HepG2 (cell line): ENCODE results near the gene WWTR1. TPM values are rescaled to one million over a fixed set of nuclear protein-coding genes. Genes with fewer than 3 reads are reported as not detected.

Experiments
- ATF6 ChIP-seq: sonication (generic); formaldehyde crosslinking; conservative IDR thresholded peaks from 2 replicates; pipeline ENCODE4 v1.4.0; 2020; ENCODE audit warnings: missing genetic modification reagents
- GATAD1 ChIP-seq: IDR thresholded peaks from 2 replicates; pipeline ENCODE4 v1.6.1; 2016; ENCODE audit warnings: missing genetic modification reagents, missing compliant biosample characterization
- MAF1 ChIP-seq: sonication (generic); formaldehyde crosslinking; IDR thresholded peaks from 2 replicates; pipeline ENCODE4 v1.5.0; 2020; ENCODE audit warnings: missing genetic modification reagents, borderline replicate concordance
- MBD4 ChIP-seq: IDR thresholded peaks from 2 replicates; pipeline ENCODE4 v1.6.1; 2012; ENCODE audit warnings: low read length, inconsistent platforms, borderline replicate concordance
- NCOA2 ChIP-seq: sonication (generic); formaldehyde crosslinking; IDR thresholded peaks from 2 replicates; pipeline ENCODE4 v1.8.0; 2022; ENCODE audit warnings: inconsistent platforms
- PHF5A ChIP-seq: IDR thresholded peaks from one replicate; pipeline ENCODE4 v1.6.1; 2018; ENCODE audit warnings: low read depth, missing genetic modification reagents; ENCODE audit not compliant: unreplicated experiment
- RFX1 ChIP-seq: fragments of 450-650 bp; IDR thresholded peaks from 2 replicates; pipeline ENCODE4 v1.6.1; 2017
- RFXAP ChIP-seq: sonication (generic); formaldehyde crosslinking; IDR thresholded peaks from 2 replicates; pipeline ENCODE4 v1.4.0; 2020; ENCODE audit warnings: missing genetic modification reagents, borderline replicate concordance
- SAP130 ChIP-seq: IDR thresholded peaks from 2 replicates; pipeline ENCODE4 v1.6.1; 2016; ENCODE audit warnings: low read depth
- SKI ChIP-seq: fragments of 450-650 bp; IDR thresholded peaks from one replicate; pipeline ENCODE4 v1.6.1; 2018; ENCODE audit warnings: mild to moderate bottlenecking; ENCODE audit not compliant: partially characterized antibody
- SMAD3 ChIP-seq: sonication (generic); formaldehyde crosslinking; IDR thresholded peaks from 2 replicates; pipeline ENCODE4 v1.4.0; 2020; ENCODE audit warnings: missing genetic modification reagents
- SNAPC2 ChIP-seq: sonication (generic); formaldehyde crosslinking; IDR thresholded peaks from 2 replicates; pipeline ENCODE4 v1.8.1; 2022; ENCODE audit warnings: mild to moderate bottlenecking, missing genetic modification reagents
- SNRNP70 ChIP-seq: fragments of 200-400 bp; formaldehyde crosslinking; IDR thresholded peaks from 2 replicates; pipeline ENCODE4 v1.6.1; 2017; ENCODE audit warnings: mild to moderate bottlenecking, low read depth, low read length, moderate library complexity
- TGIF2 ChIP-seq: IDR thresholded peaks from 2 replicates; pipeline ENCODE4 v1.6.1; 2016; ENCODE audit warnings: control low read depth, missing compliant biosample characterization
- TSC22D2 ChIP-seq: sonication (generic); formaldehyde crosslinking; IDR thresholded peaks from 2 replicates; pipeline ENCODE4 v1.5.1; 2020; ENCODE audit warnings: missing genetic modification reagents, mild to moderate bottlenecking, borderline replicate concordance
- ZNF10 ChIP-seq: sonication (generic); formaldehyde crosslinking; IDR thresholded peaks from 2 replicates; pipeline ENCODE4 v1.4.0; 2020; ENCODE audit warnings: mild to moderate bottlenecking, low read depth, missing genetic modification reagents, borderline replicate concordance
- ZNF230 ChIP-seq: sonication (generic); formaldehyde crosslinking; IDR thresholded peaks from 2 replicates; pipeline ENCODE4 v1.4.0; 2020; ENCODE audit warnings: mild to moderate bottlenecking, missing genetic modification reagents
- ZNF234 ChIP-seq: sonication (generic); formaldehyde crosslinking; conservative IDR thresholded peaks from 2 replicates; pipeline ENCODE4 v1.5.1; 2020; ENCODE audit warnings: mild to moderate bottlenecking, missing genetic modification reagents
- ZNF570 ChIP-seq: sonication (generic); formaldehyde crosslinking; IDR thresholded peaks from 2 replicates; pipeline ENCODE4 v1.4.0; 2020; ENCODE audit warnings: mild to moderate bottlenecking, missing genetic modification reagents, borderline replicate concordance
- ZNF629 ChIP-seq: sonication (generic); formaldehyde crosslinking; conservative IDR thresholded peaks from 2 replicates; pipeline ENCODE4 v1.5.0; 2020; ENCODE audit warnings: missing genetic modification reagents
- ZNF639 ChIP-seq: conservative IDR thresholded peaks from 2 replicates; pipeline ENCODE4 v1.6.1; 2018; ENCODE audit warnings: missing genetic modification reagents
- polyA plus RNA-seq, 8 experiments: library from polyadenylated mRNA; depleted of rRNA in 3 of 8; stranded (reverse) in 7 of 8; unstranded in 1 of 8; fragments of >200 nt; fragmentation: Illumina TruSeq in 4 of 8; extraction: Trizol in 4 of 8; gene quantifications; 2 replicates each; pipeline versions ENCODE4 v1.2.1 to v1.2.3, GENCODE V29; 2011 to 2016; ENCODE audit warnings: low read depth in 4 of 8, missing spikeins in 1 of 8, mixed read lengths in 1 of 8; ENCODE audit not compliant: insufficient read depth in 1 of 8
- total RNA-seq, 5 experiments: library from RNA; depleted of rRNA; stranded (reverse); fragments of >200 nt; fragmentation: Illumina TruSeq; extraction: Trizol; gene quantifications; 2 replicates each; pipeline ENCODE4 v1.2.3, GENCODE V29; 2016; ENCODE audit warnings: low read depth in 1 of 5
- TF ChIP-seq, protein P1 (sequence below): sonication (generic); formaldehyde crosslinking; IDR thresholded peaks from 2 replicates; pipeline ENCODE4 v1.5.0; 2020; ENCODE audit warnings: mild to moderate bottlenecking, missing genetic modification reagents, borderline replicate concordance

WWTR1 gene
- total and polyA plus RNA-seq, 2 of the 13 experiments (the other 11 are each of a cell fraction or from before 2014, with no cell fraction given) = 19.7 to 139 TPM

- TF ChIP-seq, protein P1, sequence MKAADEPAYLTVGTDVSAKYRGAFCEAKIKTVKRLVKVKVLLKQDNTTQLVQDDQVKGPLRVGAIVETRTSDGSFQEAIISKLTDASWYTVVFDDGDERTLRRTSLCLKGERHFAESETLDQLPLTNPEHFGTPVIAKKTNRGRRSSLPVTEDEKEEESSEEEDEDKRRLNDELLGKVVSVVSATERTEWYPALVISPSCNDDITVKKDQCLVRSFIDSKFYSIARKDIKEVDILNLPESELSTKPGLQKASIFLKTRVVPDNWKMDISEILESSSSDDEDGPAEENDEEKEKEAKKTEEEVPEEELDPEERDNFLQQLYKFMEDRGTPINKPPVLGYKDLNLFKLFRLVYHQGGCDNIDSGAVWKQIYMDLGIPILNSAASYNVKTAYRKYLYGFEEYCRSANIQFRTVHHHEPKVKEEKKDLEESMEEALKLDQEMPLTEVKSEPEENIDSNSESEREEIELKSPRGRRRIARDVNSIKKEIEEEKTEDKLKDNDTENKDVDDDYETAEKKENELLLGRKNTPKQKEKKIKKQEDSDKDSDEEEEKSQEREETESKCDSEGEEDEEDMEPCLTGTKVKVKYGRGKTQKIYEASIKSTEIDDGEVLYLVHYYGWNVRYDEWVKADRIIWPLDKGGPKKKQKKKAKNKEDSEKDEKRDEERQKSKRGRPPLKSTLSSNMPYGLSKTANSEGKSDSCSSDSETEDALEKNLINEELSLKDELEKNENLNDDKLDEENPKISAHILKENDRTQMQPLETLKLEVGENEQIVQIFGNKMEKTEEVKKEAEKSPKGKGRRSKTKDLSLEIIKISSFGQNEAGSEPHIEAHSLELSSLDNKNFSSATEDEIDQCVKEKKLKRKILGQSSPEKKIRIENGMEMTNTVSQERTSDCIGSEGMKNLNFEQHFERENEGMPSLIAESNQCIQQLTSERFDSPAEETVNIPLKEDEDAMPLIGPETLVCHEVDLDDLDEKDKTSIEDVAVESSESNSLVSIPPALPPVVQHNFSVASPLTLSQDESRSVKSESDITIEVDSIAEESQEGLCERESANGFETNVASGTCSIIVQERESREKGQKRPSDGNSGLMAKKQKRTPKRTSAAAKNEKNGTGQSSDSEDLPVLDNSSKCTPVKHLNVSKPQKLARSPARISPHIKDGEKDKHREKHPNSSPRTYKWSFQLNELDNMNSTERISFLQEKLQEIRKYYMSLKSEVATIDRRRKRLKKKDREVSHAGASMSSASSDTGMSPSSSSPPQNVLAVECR (CRISPR knock-in tag) = no peak
- TF ChIP-seq ZNF639 (CRISPR knock-in tag) (no peak), ZNF570 (no peak), ZNF230 (no peak), MAF1 (CRISPR knock-in tag) (no peak), ZNF10 (no peak), PHF5A (CRISPR knock-in tag) (no peak), SAP130 (CRISPR knock-in tag) (peak; percentile 45), MBD4 (no peak), ZNF629 (no peak), SKI (no peak), TSC22D2 (peak; percentile 72; the same call in 1 of the 2 replicates), NCOA2 (CRISPR knock-in tag) (peak; percentile 33; the same call in 1 of the 2 replicates), ATF6 (no peak), GATAD1 (CRISPR knock-in tag) (0 out of 2 replicates have a peak, but pooled peaks have one; percentile 15), SNAPC2 (CRISPR knock-in tag) (no peak), TGIF2 (CRISPR knock-in tag) (no peak), RFX1 (no peak), RFXAP (CRISPR knock-in tag) (no peak), SMAD3 (peak; percentile 79; the same call in 1 of the 2 replicates), ZNF234 (CRISPR knock-in tag) (no peak), SNRNP70 (no peak)
Measured at GRCh38 chr3:149480326-149481017, 177.4 kb downstream of the WWTR1 start (continued).
